Cortex of kidney (tissue), 1 donor: ENCODE data around the gene ZAR1L.

ENCODE experiments used
- DNase-seq: peaks from one replicate; lab custom pipeline; 2025; lab: John Stamatoyannopoulos, UW

The ZAR1L gene

GRCh38 chr13:32255724-32256109 lies 59.4 kb downstream of the ZAR1L start:
- DNase-seq = no peak

- no peak for DNase-seq
These were observed 60.0 kb downstream of the ZAR1L start for GRCh38 chr13:32254916-32255723.

GRCh38 chr13:32254416-32254815 lies 60.7 kb downstream of the ZAR1L start:
- DNase-seq = no peak

- DNase-seq = no peak
These were observed 61.2 kb downstream of the ZAR1L start for GRCh38 chr13:32253911-32254399.
